Esophagus muscularis mucosa (tissue), 4 donors: ENCODE data around the gene KCNA1. TPM values are rescaled to one million over a fixed set of nuclear protein-coding genes. Genes with fewer than 3 reads are reported as not detected.
A peak's percentile ranks its signal among the peaks of the same experiment; 100 is the strongest.

Experiments used
- DNase-seq: peaks from one replicate; pipeline ENCODE4 v3.0.0-alpha.2; 2017; ENCODE audit errors: extremely low spot score
- H3K27ac ChIP-seq, 4 donors: fragments of 200-600 bp; sonication (generic); replicated peaks in 1 of 4; 1 replicate in 3 of 4; 2 replicates in 1 of 4; pipeline ENCODE4 v1.5.1; 2016 to 2019; ENCODE audit warnings: mild to moderate bottlenecking in 1 of 4
- H3K27me3 ChIP-seq, 4 donors: fragments of 200-600 bp; sonication (generic); one replicate each; pipeline versions ENCODE4 v1.5.1 to v1.6.0; 2016 to 2019
- H3K36me3 ChIP-seq, 4 donors: fragments of 200-600 bp; sonication (generic); one replicate each; pipeline ENCODE4 v1.5.1; 2016 to 2019
- H3K4me1 ChIP-seq, 4 donors: fragments of 200-600 bp; sonication (generic); one replicate each; pipeline ENCODE4 v1.5.1; 2016 to 2019
- H3K4me3 ChIP-seq, 4 donors: fragments of 200-600 bp; sonication (generic); 1 replicate in 2 of 4; 2 replicates in 2 of 4; pipeline ENCODE4 v1.5.1; 2016 to 2019; ENCODE audit warnings: mild to moderate bottlenecking in 4 of 4, moderate library complexity in 1 of 4
- H3K9me3 ChIP-seq, 4 donors: fragments of 200-600 bp; sonication (generic); 1 replicate in 3 of 4; 2 replicates in 1 of 4; pipeline ENCODE4 v1.5.1; 2016 to 2019
- EP300 ChIP-seq: sonication (generic); formaldehyde crosslinking; IDR thresholded peaks from one replicate; pipeline ENCODE4 v1.6.1; 2017; ENCODE audit warnings: antibody characterized with exemption
- POLR2A ChIP-seq: fragments of 450-650 bp; IDR thresholded peaks from one replicate; pipeline ENCODE4 v1.6.1; 2017; ENCODE audit warnings: antibody characterized with exemption, moderate library complexity, mild to moderate bottlenecking, low read depth
- POLR2AphosphoS5 ChIP-seq, 2 donors: sonication (generic); formaldehyde crosslinking; IDR thresholded peaks; one replicate each; pipeline ENCODE4 v1.6.1; 2017; ENCODE audit warnings: antibody characterized with exemption in 2 of 2
- WGBS: methylation state at CpG from one replicate; pipeline ENCODE4 v1.1.5; 2018; 5-methylcytosine and 5-hydroxymethylcytosine counted together
- intact Hi-C: fragments of 100-400 bp; cut with DNase I; formaldehyde crosslinking; loops from one replicate; pipeline ENCODE4 v1.15.1; 2023
- total RNA-seq, 4 donors: library from RNA; depleted of rRNA; stranded (reverse); fragments of >200 nt; gene quantifications; one replicate each; pipeline versions ENCODE4 v1.1.0 to v1.2.1, GENCODE V29; 2016
- TF ChIP-seq, protein P1 (sequence below), 3 experiments: fragments of 200-600 bp in 2 of 3; fragments of 450-650 bp in 1 of 3; sonication (generic) in 2 of 3; IDR thresholded peaks; one replicate each; pipeline ENCODE4 v1.5.1; 2017 to 2019; ENCODE audit warnings: antibody characterized with exemption in 3 of 3, mild to moderate bottlenecking in 2 of 3, moderate library complexity in 1 of 3

The KCNA1 gene
- under 1 TPM in 2 of 4 donors, not detected in 2; 0.17 to 0.71 TPM for total RNA-seq

DNA sequence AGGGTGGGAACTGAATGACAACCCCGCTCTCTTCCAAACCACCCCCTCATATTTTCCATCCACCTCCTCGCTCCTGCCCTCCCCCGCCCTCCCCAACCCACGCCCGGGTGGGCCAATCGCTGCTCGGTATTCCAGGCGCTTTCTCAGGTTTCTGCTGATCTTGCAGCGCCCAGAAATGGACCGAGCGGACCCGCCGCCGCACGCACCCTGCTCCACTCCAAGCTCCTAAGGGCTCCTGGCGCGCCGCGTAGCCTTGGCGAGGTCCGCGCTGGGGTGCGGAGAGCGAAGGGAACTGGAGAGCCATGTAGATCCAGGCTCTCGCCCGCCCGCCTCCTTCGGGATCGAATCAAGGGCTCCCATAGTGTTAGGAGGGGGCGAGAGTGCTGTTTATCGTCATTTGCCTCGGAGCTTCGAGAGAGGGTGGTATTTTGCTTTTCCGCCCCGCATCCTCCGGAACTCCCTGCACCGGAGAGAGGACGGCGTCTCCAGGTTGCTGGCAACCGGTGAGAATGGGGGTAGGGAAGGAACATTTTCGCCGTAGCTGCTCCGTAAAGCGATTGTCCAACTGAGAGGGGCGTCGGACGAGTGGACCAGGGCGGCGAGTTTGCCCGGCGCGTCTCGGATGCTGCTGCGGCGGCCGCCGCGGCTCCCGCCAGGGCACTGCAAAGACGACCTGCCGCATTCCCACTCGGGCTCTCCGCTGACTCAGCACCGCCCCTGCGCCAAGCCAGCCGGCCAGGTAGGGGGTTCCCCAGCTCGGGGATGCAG lies at the start of gene KCNA1:
TSS of gene KCNA1 (plus strand) at position 172 of the 768 bp plus-strand sequence. CDS start 1,474 bp downstream, outside the sequence.
- Histone ChIP-seq H3K27ac (no peak within 1 kb of the TSS), H3K27me3 (peaks cover 0 to 90% (median 37%) of the 10 kb centered on the region in 4 donors), H3K4me3 (peak within 1 kb of the TSS; percentile 47 to 61 (median 52)), H3K4me1 (peaks cover 22 to 31% (median 30%) of the 10 kb centered on the region in 4 donors), H3K9me3 (no peaks in the 10 kb centered on the region), H3K36me3 (no peaks in the 10 kb centered on the region)
- intact Hi-C loops, result no loop called here
- WGBS, result under 1% methylated on average over 24 of the region's 67 CpGs
- TF ChIP-seq, protein P1, sequence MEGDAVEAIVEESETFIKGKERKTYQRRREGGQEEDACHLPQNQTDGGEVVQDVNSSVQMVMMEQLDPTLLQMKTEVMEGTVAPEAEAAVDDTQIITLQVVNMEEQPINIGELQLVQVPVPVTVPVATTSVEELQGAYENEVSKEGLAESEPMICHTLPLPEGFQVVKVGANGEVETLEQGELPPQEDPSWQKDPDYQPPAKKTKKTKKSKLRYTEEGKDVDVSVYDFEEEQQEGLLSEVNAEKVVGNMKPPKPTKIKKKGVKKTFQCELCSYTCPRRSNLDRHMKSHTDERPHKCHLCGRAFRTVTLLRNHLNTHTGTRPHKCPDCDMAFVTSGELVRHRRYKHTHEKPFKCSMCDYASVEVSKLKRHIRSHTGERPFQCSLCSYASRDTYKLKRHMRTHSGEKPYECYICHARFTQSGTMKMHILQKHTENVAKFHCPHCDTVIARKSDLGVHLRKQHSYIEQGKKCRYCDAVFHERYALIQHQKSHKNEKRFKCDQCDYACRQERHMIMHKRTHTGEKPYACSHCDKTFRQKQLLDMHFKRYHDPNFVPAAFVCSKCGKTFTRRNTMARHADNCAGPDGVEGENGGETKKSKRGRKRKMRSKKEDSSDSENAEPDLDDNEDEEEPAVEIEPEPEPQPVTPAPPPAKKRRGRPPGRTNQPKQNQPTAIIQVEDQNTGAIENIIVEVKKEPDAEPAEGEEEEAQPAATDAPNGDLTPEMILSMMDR (IDR thresholded peaks at IDR 0.05), result no peak
- TF ChIP-seq EP300 (no peak), POLR2A (no peak), POLR2AphosphoS5 (IDR thresholded peaks at IDR 0.05) (no peak)
- DNase-seq, result peak; percentile 78

DNA sequence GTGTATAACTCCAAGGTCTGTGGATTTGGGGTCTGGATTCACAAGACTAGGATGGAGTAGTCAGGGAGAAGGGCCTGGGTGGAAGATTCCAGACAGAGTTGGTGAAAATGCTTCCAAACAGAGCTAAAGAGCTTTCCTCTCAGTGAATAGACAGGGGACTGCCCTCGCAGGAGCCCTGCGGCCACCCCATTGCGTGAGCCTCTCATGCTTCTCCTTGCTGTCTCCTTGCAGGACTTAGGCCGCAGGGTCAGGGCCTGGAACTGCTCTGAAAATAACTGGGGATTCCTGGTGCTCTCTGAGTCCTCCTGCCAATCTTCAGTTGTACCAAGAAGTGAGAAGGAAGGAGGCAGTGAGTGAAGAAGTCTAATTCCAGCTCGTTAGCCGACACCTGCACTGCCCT lies 49.0 kb upstream of the KCNA1 start:
- intact Hi-C loops, result no loop called here
- no peak for DNase-seq
- Histone ChIP-seq H3K4me1 (peaks cover 16 to 47% (median 33%) of the 10 kb centered on the region in 4 donors), H3K4me3 (no peak overlapping the region), H3K27ac (no peak overlapping the region), H3K9me3 (no peaks in the 10 kb centered on the region), H3K36me3 (no peaks in the 10 kb centered on the region), H3K27me3 (peaks cover 0 to 5% (median 0%) of the 10 kb centered on the region in 4 donors)
- TF ChIP-seq, protein P1 (IDR thresholded peaks at IDR 0.05), result no peak
- no peak for TF ChIP-seq EP300
- no peak for TF ChIP-seq POLR2AphosphoS5 (IDR thresholded peaks at IDR 0.05)
- no peak for TF ChIP-seq POLR2A
- WGBS, result 100% methylated on average over 2 of the region's 6 CpGs

DNA sequence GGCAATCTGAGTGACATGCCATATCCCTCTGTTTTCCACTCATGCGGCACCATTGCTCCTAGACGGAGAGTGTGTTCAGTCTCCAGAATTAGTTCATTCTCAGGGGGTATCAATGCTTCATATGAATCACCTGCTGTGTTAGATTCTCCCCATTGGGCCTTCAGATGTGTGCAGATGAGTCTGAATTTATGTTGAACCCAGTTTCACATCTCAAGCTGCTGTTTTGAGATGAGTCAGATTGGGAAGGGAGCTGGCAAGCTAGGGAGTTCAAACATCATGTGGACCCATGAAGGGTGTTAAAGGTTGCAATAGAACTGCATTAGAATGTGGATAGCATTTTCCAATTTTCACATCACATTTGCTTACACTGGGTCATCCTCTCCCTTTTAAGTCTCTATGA lies 46.9 kb upstream of the KCNA1 start:
- Histone ChIP-seq H3K27ac (no peak overlapping the region), H3K4me1 (peaks cover 12 to 51% (median 37%) of the 10 kb centered on the region in 4 donors), H3K9me3 (no peaks in the 10 kb centered on the region), H3K4me3 (no peak overlapping the region), H3K27me3 (peaks cover 0 to 19% (median 0%) of the 10 kb centered on the region in 4 donors), H3K36me3 (no peaks in the 10 kb centered on the region)
- WGBS, result 100% methylated on average over 1 of the region's 2 CpGs
- intact Hi-C loops, result no loop called here
- DNase-seq, result peak; percentile 75
- TF ChIP-seq POLR2A (no peak), POLR2AphosphoS5 (IDR thresholded peaks at IDR 0.05) (no peak), EP300 (no peak)
- TF ChIP-seq, protein P1 (IDR thresholded peaks at IDR 0.05), result no peak

DNA sequence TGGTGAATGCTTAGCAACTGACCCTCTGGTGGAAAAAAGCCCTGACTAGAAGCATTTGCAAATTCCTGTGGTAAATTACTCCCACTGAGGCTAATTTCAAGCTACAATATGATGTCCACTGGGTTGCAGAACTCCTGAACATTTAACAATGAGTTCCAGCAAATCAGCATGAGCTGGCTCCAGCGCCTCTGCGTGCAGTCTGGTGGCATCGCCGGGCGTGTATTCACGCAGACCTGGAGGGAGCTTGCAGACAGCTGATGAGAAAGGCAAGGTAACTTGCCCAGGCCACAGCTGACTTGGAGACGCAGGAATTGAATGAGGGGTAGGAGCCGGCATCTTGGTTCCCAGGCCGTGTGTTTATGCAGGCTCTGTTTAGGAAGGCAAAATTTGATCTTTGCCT lies 45.1 kb upstream of the KCNA1 start:
- Histone ChIP-seq H3K27ac (no peak overlapping the region), H3K36me3 (no peaks in the 10 kb centered on the region), H3K4me3 (no peak overlapping the region), H3K27me3 (peaks cover 0 to 20% (median 0%) of the 10 kb centered on the region in 4 donors), H3K9me3 (no peaks in the 10 kb centered on the region), H3K4me1 (peaks cover 8 to 37% (median 26%) of the 10 kb centered on the region in 4 donors)
- TF ChIP-seq POLR2A (no peak), POLR2AphosphoS5 (IDR thresholded peaks at IDR 0.05) (no peak), EP300 (no peak)
- TF ChIP-seq, protein P1 (IDR thresholded peaks at IDR 0.05), result no peak
- intact Hi-C loops, result no loop called here
- peak; percentile 90 for DNase-seq
- 68% methylated on average over 9 of the region's 9 CpGs for WGBS
